Immature natural killer cell (primary cell): ENCODE measurements around the gene TWF2. TPM values are rescaled to one million over a fixed set of nuclear protein-coding genes. Genes with fewer than 3 reads are reported as not detected.
"Not testable (repeated sequence)": the region's sequence is repeated elsewhere in the genome, so short reads cannot be mapped to it uniquely, and the experiment has no call there.

Experiments
- DNase-seq, 3 donors: peaks; one replicate each; pipeline ENCODE4 v3.0.0; 2022; ENCODE audit warnings: mixed read lengths in 1 of 3
- H3K27ac Mint-ChIP-seq, 6 donors: one replicate each; pipeline ENCODE4 v1.8.0; 2020; ENCODE audit warnings: mixed read lengths in 6 of 6, mild to moderate bottlenecking in 5 of 6, inconsistent platforms in 4 of 6, moderate library complexity in 3 of 6
- H3K27me3 Mint-ChIP-seq, 3 donors: one replicate each; pipeline ENCODE4 v1.8.0; 2020 to 2021; ENCODE audit warnings: low read depth in 3 of 3, mild to moderate bottlenecking in 3 of 3, mixed read lengths in 3 of 3, moderate library complexity in 3 of 3, inconsistent platforms in 1 of 3
- H3K36me3 Mint-ChIP-seq, 3 donors: one replicate each; pipeline ENCODE4 v1.8.0; 2020; ENCODE audit warnings: mixed read lengths in 3 of 3, inconsistent platforms in 2 of 3, mild to moderate bottlenecking in 2 of 3
- H3K4me1 Mint-ChIP-seq, 2 donors: one replicate each; pipeline ENCODE4 v1.8.0; 2020; ENCODE audit warnings: inconsistent platforms in 2 of 2, mild to moderate bottlenecking in 2 of 2, mixed read lengths in 2 of 2, moderate library complexity in 1 of 2
- H3K4me3 Mint-ChIP-seq, 5 donors: one replicate each; pipeline ENCODE4 v1.8.0; 2020; ENCODE audit warnings: mild to moderate bottlenecking in 5 of 5, mixed read lengths in 5 of 5, inconsistent platforms in 3 of 5, moderate library complexity in 3 of 5
- H3K9me3 Mint-ChIP-seq, 6 donors: one replicate each; pipeline ENCODE4 v1.8.0; 2020; ENCODE audit warnings: mild to moderate bottlenecking in 6 of 6, mixed read lengths in 6 of 6, inconsistent platforms in 4 of 6, moderate library complexity in 3 of 6
- polyA plus RNA-seq, 3 donors: library from polyadenylated mRNA; unstranded; fragments of 300-500 nt; fragmentation: Illumina TruSeq; gene quantifications; one replicate each; pipeline ENCODE4 v1.2.3, GENCODE V29; 2021

Gene TWF2
- polyA plus RNA-seq, 3 donors from 2014 or later, result 96.4 to 159 (median 143) TPM

DNA sequence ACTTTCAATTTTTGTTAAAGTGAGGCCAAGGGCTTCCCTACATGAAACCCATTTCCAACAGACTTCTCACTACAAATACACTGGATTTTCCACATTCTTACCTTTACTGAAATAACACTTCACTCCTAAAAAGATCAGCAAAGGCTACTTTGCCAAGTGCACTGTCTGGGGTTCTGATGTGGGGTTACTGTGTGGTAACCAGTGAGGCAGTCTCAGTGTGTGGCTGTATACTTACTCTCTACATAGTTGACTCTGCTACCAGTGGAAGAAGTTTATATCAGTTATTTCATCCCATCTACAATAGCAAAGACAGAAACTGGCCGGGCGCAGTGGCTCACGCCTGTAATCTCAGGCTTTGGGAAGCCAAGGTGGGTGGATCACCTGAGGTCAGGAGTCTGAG lies 33.9 kb upstream of the TWF2 start:
- Mint-ChIP-seq H3K36me3 (peaks cover 5 to 18% (median 10%) of the 10 kb centered on the region in 3 donors), H3K27ac (peak overlapping the region; percentile 58 to 99 (median 88)), H3K9me3 (no peaks in the 10 kb centered on the region), H3K4me3 (peak overlapping the region in 4 of 5 donors; percentile 12 to 50 (median 30)), H3K27me3 (peaks cover 0 to 10% (median 6%) of the 10 kb centered on the region in 3 donors), H3K4me1 (peaks cover 78 to 89% of the 10 kb centered on the region in 2 donors)
- DNase-seq, result no peak

DNA sequence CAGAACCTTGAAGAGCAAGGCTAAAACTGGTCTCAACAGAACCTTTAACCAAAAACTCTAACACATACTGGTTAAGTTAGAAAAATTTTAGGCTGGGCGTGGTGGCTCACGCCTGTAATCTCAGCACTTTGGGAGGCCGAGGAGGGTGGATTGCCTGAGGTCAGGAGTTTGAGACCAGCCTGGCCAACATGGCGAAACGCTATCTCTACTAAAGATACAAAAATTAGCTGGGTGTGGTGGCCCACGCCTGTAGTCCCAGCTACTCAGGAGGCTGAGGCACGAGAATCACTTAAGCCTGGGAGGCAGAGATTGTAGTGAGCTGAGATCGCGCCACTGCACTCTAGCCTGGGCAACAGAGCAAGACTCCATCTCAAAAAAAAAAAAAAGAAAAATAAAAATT lies 33.2 kb upstream of the TWF2 start:
- H3K36me3 Mint-ChIP-seq, result peaks cover 5 to 24% (median 12%) of the 10 kb centered on the region in 3 donors
- H3K27ac Mint-ChIP-seq, result peak overlapping the region; percentile 90 to 99 (median 94)
- DNase-seq, H3K27me3 Mint-ChIP-seq, H3K9me3 Mint-ChIP-seq: not testable (repeated sequence)
- peak overlapping the region; percentile 71 to 91 (median 75) for H3K4me3 Mint-ChIP-seq
- peaks cover 78 to 90% of the 10 kb centered on the region in 2 donors for H3K4me1 Mint-ChIP-seq

DNA sequence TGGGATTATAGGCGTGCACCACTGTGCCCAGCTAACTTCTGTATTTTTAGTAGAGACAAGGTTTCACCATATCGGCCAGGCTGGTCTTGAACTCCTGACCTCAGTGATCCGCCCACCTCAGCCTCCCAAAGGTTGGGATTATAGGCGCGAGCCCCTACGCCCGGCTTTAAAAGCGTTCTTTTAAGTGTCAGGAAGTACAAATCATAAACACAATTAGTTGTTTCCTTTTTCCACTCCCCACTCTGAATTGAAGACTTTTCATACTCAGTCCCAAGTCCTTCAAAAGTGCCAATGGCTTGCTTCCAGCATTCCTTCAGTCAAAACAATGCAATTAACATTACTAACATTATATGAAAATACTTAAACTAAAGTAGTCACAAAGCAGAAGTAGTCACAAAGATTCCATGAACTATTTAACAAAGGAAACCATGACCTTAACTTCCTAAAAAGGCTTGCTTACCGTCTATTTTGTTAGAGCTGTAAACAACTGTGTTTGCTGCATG lies 31.3 kb upstream of the TWF2 start:
- Mint-ChIP-seq H3K36me3 (peaks cover 8 to 32% (median 13%) of the 10 kb centered on the region in 3 donors), H3K4me3 (peak overlapping the region; percentile 37 to 91 (median 74)), H3K27ac (peak overlapping the region; percentile 90 to 99 (median 94))

DNA sequence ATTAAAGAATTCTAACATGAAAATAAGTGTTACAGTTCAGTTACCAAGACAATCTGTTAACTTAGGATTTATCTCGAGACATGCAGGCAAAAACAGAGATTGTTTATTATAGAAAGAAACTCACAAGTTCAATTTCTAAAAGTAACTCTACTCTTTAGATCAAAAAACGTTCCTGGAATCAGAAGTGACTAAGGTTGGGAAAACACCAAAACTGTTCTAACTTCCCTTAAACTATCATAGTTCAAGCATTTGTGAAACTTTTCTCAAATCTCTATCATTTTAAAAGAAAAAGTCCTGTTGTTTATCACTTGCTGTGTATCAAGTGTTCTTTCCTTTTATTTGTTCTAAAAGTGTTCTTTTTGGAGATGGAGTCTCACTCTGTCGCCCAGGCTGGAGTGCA lies 30.8 kb upstream of the TWF2 start:
- H3K27ac Mint-ChIP-seq, result peak overlapping the region; percentile 90 to 99 (median 94)
- DNase-seq, result no peak
- peaks cover 62 to 81% of the 10 kb centered on the region in 2 donors for H3K4me1 Mint-ChIP-seq
- no peaks in the 10 kb centered on the region for H3K9me3 Mint-ChIP-seq
- peaks cover 9 to 32% (median 13%) of the 10 kb centered on the region in 3 donors for H3K36me3 Mint-ChIP-seq
- H3K27me3 Mint-ChIP-seq, result peaks cover 0 to 2% (median 0%) of the 10 kb centered on the region in 3 donors
- H3K4me3 Mint-ChIP-seq, result peak overlapping the region in 2 of 5 donors; percentile 37 to 91

More for the DNA sequence above, 31.3 kb upstream of the TWF2 start:
- peaks cover 66 to 86% of the 10 kb centered on the region in 2 donors for H3K4me1 Mint-ChIP-seq
- H3K27me3 Mint-ChIP-seq, result peaks cover 0 to 2% (median 0%) of the 10 kb centered on the region in 3 donors
- no peak for DNase-seq
- H3K9me3 Mint-ChIP-seq, result no peaks in the 10 kb centered on the region

DNA sequence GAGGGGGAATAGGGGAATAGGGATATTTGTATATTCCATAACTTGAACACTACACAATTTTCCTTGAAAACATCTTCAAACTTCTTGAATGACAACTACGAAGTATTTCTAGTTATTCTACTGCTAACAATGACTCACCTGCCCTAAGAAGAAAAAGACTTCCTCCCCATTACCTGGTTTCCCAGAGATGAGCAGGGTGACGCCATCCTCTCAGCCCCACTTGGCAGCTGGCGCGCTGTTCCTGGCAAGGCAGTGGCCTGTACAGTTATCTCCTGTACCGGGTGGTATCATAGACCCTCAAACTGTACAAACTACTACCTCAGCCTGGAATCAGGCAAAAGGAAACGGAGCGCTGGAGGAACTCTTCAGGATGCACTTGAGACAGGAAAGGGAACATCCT lies 29.1 kb upstream of the TWF2 start:
- H3K4me3 Mint-ChIP-seq, result no peak overlapping the region
- H3K36me3 Mint-ChIP-seq, result peaks cover 23 to 44% (median 29%) of the 10 kb centered on the region in 3 donors
- DNase-seq, result no peak
- H3K27me3 Mint-ChIP-seq, result no peaks in the 10 kb centered on the region
- peak overlapping the region; percentile 37 to 86 (median 64) for H3K27ac Mint-ChIP-seq
- peaks cover 58 to 80% of the 10 kb centered on the region in 2 donors for H3K4me1 Mint-ChIP-seq
- H3K9me3 Mint-ChIP-seq, result no peaks in the 10 kb centered on the region

DNA sequence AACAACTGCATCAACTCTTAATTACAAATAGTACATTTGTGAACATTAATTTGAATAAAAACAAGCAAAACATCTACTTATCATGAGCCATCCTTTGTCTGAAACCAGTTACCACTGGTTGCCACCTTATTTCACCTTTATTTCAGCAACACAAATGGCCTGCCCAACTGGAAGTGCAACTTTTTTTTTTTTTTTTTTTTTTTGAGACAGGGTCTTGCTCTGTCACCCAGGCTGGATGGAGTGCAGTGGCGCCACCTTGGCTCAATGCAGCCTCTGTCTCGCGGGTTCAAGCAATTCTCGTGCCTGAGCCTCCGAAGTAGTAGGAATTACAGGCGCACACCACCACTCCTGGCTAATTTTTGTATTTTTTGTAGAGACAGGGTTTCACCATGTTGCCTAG lies 26.4 kb upstream of the TWF2 start:
- no peak for DNase-seq
- no peaks in the 10 kb centered on the region for H3K9me3 Mint-ChIP-seq
- H3K4me1 Mint-ChIP-seq, result peaks cover 47 to 75% of the 10 kb centered on the region in 2 donors
- H3K4me3 Mint-ChIP-seq, result no peak overlapping the region
- no peaks in the 10 kb centered on the region for H3K27me3 Mint-ChIP-seq
- H3K27ac Mint-ChIP-seq, result peak overlapping the region in 1 of 6 donors; percentile 62
- H3K36me3 Mint-ChIP-seq, result peaks cover 32 to 55% (median 35%) of the 10 kb centered on the region in 3 donors

DNA sequence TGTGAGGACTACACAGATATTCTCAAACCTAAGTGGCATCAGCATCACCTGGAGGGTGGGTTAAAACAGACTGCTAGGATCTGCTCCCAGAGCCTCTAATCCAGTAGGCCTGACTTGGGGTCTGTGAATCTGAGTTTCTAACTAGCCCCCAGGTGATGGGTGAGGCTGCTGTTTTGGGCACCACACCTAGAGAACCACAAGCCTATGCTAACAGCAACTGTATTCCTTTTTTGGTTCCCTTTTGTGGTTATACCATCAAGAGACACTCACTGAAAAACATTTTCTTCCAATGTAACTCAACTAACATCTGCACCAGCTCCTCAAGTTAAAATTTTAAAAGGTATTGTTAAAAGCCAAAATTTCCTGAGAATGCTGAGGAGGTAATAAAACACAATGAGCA lies 23.5 kb upstream of the TWF2 start:
- H3K4me3 Mint-ChIP-seq, result no peak overlapping the region
- DNase-seq, result no peak

DNA sequence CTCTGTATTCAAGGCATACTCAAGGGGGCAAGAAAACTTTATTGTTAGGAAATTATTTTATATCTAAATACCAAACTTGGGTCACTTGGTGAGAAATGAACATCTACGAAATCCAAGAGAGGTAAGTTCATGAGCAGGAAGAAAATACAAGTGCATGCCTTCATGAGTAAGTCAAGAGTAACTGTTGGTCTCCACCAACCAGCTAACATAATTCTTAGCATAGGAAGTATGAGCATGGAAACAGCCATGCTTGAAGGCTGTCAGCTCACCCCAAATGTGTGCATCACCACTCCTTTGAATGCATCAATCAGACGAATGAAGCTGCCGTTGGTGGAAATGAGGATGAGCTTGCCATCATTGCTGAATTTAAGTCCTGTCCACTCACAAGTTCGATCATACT lies 20.5 kb upstream of the TWF2 start:
- no peak overlapping the region for H3K4me3 Mint-ChIP-seq
- H3K36me3 Mint-ChIP-seq, result peaks cover 42 to 77% (median 55%) of the 10 kb centered on the region in 3 donors
- H3K27ac Mint-ChIP-seq, result peak overlapping the region in 3 of 6 donors; percentile 48 to 82 (median 60)
- no peak for DNase-seq
- peaks cover 51 to 80% of the 10 kb centered on the region in 2 donors for H3K4me1 Mint-ChIP-seq
- peaks cover 0 to 2% (median 2%) of the 10 kb centered on the region in 3 donors for H3K27me3 Mint-ChIP-seq
- no peaks in the 10 kb centered on the region for H3K9me3 Mint-ChIP-seq

More for the DNA sequence above, 23.5 kb upstream of the TWF2 start:
- peaks cover 36 to 70% of the 10 kb centered on the region in 2 donors for H3K4me1 Mint-ChIP-seq
- no peaks in the 10 kb centered on the region for H3K9me3 Mint-ChIP-seq
- peaks cover 0 to 2% (median 0%) of the 10 kb centered on the region in 3 donors for H3K27me3 Mint-ChIP-seq
- H3K27ac Mint-ChIP-seq, result peak overlapping the region in 2 of 6 donors; percentile 52 to 63
- H3K36me3 Mint-ChIP-seq, result peaks cover 41 to 73% (median 46%) of the 10 kb centered on the region in 3 donors

DNA sequence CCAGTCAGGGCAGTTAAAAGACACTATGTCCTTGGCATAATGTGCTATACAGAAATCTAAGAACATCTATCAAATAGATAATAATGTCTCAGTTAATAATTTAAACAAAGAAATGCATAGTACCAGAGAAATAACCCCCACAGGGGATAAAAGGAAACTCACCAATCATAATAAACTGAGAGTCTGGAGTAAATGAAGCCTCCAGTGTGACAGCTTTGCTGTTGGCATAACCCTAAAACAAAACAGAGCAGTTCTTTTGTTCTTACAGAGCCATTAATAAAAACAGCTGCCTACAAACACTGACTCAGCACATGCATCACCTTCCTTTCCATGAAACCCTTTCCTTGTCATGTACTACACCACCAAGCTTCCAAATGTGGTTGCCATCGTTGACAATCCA lies 20.1 kb upstream of the TWF2 start:
- no peak for DNase-seq
- H3K9me3 Mint-ChIP-seq, result no peaks in the 10 kb centered on the region
- H3K27ac Mint-ChIP-seq, result peak overlapping the region in 4 of 6 donors; percentile 43 to 85 (median 71)
- peaks cover 39 to 73% (median 54%) of the 10 kb centered on the region in 3 donors for H3K36me3 Mint-ChIP-seq
- H3K27me3 Mint-ChIP-seq, result peaks cover 0 to 5% (median 2%) of the 10 kb centered on the region in 3 donors
- no peak overlapping the region for H3K4me3 Mint-ChIP-seq
- H3K4me1 Mint-ChIP-seq, result peaks cover 51 to 80% of the 10 kb centered on the region in 2 donors

DNA sequence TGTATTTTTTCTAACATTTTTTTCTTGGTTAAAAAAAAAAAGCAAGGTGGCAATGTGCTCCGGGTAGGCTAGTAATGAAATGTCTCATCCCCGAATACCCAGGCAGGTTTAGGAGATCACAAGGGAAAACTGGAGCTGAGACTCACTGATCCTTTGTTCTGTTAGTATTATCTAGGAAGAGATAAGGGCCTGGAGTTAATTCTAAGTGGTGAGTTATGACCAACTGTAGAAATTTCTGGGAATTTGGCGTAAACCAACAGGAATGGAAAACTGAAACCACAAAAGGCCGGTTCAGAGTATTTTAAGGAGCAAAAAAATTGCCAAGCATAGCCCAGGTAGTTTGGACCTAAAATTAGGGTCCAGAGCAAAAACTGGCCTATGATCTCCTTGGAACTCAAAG lies 19.0 kb upstream of the TWF2 start:
- no peak for DNase-seq
- no peaks in the 10 kb centered on the region for H3K9me3 Mint-ChIP-seq
- peaks cover 33 to 69% (median 49%) of the 10 kb centered on the region in 3 donors for H3K36me3 Mint-ChIP-seq
- peaks cover 7 to 14% (median 13%) of the 10 kb centered on the region in 3 donors for H3K27me3 Mint-ChIP-seq
- H3K27ac Mint-ChIP-seq, result peak overlapping the region in 3 of 6 donors; percentile 5 to 82 (median 43)
- H3K4me1 Mint-ChIP-seq, result peaks cover 54 to 80% of the 10 kb centered on the region in 2 donors
- no peak overlapping the region for H3K4me3 Mint-ChIP-seq

DNA sequence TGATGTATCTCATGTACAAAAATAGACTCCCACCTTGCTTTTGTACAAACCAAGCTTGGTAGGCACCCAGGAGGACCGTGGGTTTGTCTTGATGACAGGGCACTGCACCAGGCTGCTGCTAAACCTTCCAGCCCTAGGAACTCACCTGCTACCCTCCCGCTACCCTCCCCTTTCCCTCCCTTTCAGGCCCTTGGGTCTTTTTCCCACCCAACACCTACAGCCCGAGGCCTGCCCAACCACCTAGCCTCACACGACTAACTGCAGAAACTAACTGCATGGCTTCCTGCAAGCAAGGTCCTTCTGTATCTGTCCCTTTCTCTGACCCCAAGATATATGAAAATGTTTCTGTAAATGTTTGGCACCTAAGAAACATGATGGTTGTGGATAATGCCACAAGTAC lies 17.7 kb upstream of the TWF2 start:
- H3K27me3 Mint-ChIP-seq, result peaks cover 7 to 14% (median 13%) of the 10 kb centered on the region in 3 donors
- H3K4me1 Mint-ChIP-seq, result peaks cover 57 to 80% of the 10 kb centered on the region in 2 donors
- H3K36me3 Mint-ChIP-seq, result peaks cover 28 to 65% (median 46%) of the 10 kb centered on the region in 3 donors
- no peak overlapping the region for H3K4me3 Mint-ChIP-seq
- H3K9me3 Mint-ChIP-seq, result no peaks in the 10 kb centered on the region
- peak overlapping the region; percentile 61 to 100 (median 88) for H3K27ac Mint-ChIP-seq
- DNase-seq, result no peak

DNA sequence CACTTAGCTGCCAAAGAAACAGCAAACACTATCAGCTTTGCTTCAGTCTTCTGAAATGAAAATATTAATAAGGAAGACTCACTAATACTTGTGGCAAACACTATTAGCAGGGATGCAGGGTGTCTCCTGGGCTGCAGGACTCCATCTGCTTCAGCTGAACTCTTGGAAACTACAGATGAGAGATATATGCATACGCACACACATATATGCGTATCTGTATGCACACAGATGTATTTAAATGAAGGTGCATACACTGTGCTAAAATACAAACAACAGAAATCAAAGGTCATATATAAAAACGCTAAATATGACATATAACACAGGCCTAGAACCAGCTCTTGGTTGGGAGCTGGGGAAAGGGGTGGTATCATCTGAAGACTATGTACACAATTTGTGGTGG lies 17.2 kb upstream of the TWF2 start:
- no peaks in the 10 kb centered on the region for H3K9me3 Mint-ChIP-seq
- H3K27me3 Mint-ChIP-seq, result peaks cover 7 to 14% (median 13%) of the 10 kb centered on the region in 3 donors
- H3K36me3 Mint-ChIP-seq, result peaks cover 28 to 62% (median 46%) of the 10 kb centered on the region in 3 donors
- H3K27ac Mint-ChIP-seq, result peak overlapping the region; percentile 81 to 100 (median 98)
- peaks cover 53 to 78% of the 10 kb centered on the region in 2 donors for H3K4me1 Mint-ChIP-seq
- DNase-seq, result no peak
- peak overlapping the region in 1 of 5 donors; percentile 63 for H3K4me3 Mint-ChIP-seq

DNA sequence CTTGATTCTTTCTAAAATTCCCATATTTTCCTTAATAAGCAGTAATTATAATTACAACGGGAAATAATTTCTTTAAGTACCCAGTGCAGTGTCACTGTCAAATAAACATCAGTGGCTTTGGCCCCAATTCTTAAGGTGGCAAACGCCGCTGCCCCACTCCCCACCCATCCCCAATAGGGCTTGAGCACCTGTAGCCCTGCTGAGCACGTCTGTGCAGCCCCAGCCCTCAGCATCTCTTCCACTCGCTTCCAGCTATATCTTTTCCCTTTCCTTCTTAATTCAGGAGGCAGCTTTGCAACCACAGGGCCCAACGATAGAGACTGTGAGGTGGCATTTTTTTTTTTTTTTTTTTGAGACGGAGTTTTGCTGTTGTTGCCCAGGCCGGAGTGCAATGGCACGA lies 15.7 kb upstream of the TWF2 start:
- DNase-seq, result no peak
- peaks cover 60 to 85% of the 10 kb centered on the region in 2 donors for H3K4me1 Mint-ChIP-seq
- H3K4me3 Mint-ChIP-seq, result peak overlapping the region in 1 of 5 donors; percentile 33
- peaks cover 9 to 14% (median 13%) of the 10 kb centered on the region in 3 donors for H3K27me3 Mint-ChIP-seq
- H3K36me3 Mint-ChIP-seq, result peaks cover 23 to 58% (median 45%) of the 10 kb centered on the region in 3 donors
- no peaks in the 10 kb centered on the region for H3K9me3 Mint-ChIP-seq
- H3K27ac Mint-ChIP-seq, result peak overlapping the region; percentile 92 to 100 (median 100)
